WTC11 (cell line): ENCODE results near the gene STUM. TPM values are rescaled to one million over a fixed set of nuclear protein-coding genes. Genes with fewer than 3 reads are reported as not detected.

ENCODE experiments used
- ATAC-seq: fragments of 200-7000 bp; cut with Tn5 transposase; 2 replicates; pipeline ENCODE4 v1.10.0; 2021; ENCODE audit warnings: mild to moderate bottlenecking, moderate library complexity
- CTCF ChIA-PET: fragments of 300-600 bp; sonication (Branson Sonifier 250); formaldehyde crosslinking; loops from one replicate; lab custom pipeline; 2021; ENCODE audit warnings: antibody characterized with exemption; lab: Charles Lee
- POLR2A ChIA-PET: fragments of 350-600 bp; sonication (Branson Sonifier 250); formaldehyde crosslinking; loops from one replicate; lab custom pipeline; 2021; ENCODE audit warnings: antibody characterized with exemption; lab: Charles Lee
- DNase-seq: peaks from one replicate; pipeline ENCODE4 v3.0.0; 2021; ENCODE audit warnings: low spot score
- H3K27ac Mint-ChIP-seq: 2 replicates; pipeline ENCODE4 v1.8.0; 2021; ENCODE audit warnings: mixed read lengths
- H3K27me3 Mint-ChIP-seq: 2 replicates; pipeline ENCODE4 v1.8.0; 2021; ENCODE audit warnings: low read depth, mild to moderate bottlenecking, moderate library complexity, mixed read lengths
- H3K36me3 Mint-ChIP-seq: 2 replicates; pipeline ENCODE4 v1.8.0; 2021; ENCODE audit warnings: mixed read lengths
- H3K4me1 Mint-ChIP-seq: 2 replicates; pipeline ENCODE4 v1.8.0; 2022; ENCODE audit warnings: mixed read lengths
- H3K4me3 Mint-ChIP-seq: 2 replicates; pipeline ENCODE4 v1.8.0; 2021; ENCODE audit warnings: mild to moderate bottlenecking, moderate library complexity, mixed read lengths
- H3K9me3 Mint-ChIP-seq: 2 replicates; pipeline ENCODE4 v1.8.0; 2021; ENCODE audit warnings: mixed read lengths
- ATF2 ChIP-seq: sonication (generic); formaldehyde crosslinking; IDR thresholded peaks from 2 replicates; pipeline ENCODE4 v1.8.1; 2022; ENCODE audit warnings: low read depth, missing genetic modification reagents, borderline replicate concordance
- CTCF ChIP-seq: fragments of 200-600 bp; IDR thresholded peaks from 2 replicates; pipeline ENCODE4 v1.8.0; 2022; ENCODE audit warnings: antibody characterized with exemption
- E2F1 ChIP-seq: sonication (generic); formaldehyde crosslinking; IDR thresholded peaks from 2 replicates; pipeline ENCODE4 v1.8.0; 2022; ENCODE audit warnings: mild to moderate bottlenecking, missing genetic modification reagents
- ESRRA ChIP-seq: sonication (generic); formaldehyde crosslinking; IDR thresholded peaks from 2 replicates; pipeline ENCODE4 v1.8.1; 2022; ENCODE audit warnings: mild to moderate bottlenecking, missing genetic modification reagents, borderline replicate concordance
- ETV6 ChIP-seq: sonication (generic); formaldehyde crosslinking; IDR thresholded peaks from 2 replicates; pipeline ENCODE4 v1.8.1; 2022; ENCODE audit warnings: mild to moderate bottlenecking, missing genetic modification reagents
- HMGA2 ChIP-seq: fragments of 250-450 bp; sonication (Bioruptor Pico); IDR thresholded peaks from 2 replicates; pipeline ENCODE4 v1.4.0; 2021; ENCODE audit warnings: mild to moderate bottlenecking, moderate library complexity
- JAZF1 ChIP-seq: fragments of 250-450 bp; sonication (Bioruptor Pico); IDR thresholded peaks from 2 replicates; pipeline ENCODE4 v1.9.0; 2021; ENCODE audit warnings: moderate library complexity, mild to moderate bottlenecking, inconsistent platforms
- PREB ChIP-seq: sonication (generic); formaldehyde crosslinking; IDR thresholded peaks from 2 replicates; pipeline ENCODE4 v1.8.1; 2022; ENCODE audit warnings: mild to moderate bottlenecking, missing genetic modification reagents, moderate library complexity, borderline replicate concordance
- RORB ChIP-seq: fragments of 250-450 bp; sonication (Bioruptor Pico); IDR thresholded peaks from 2 replicates; pipeline ENCODE4 v1.9.0; 2021; ENCODE audit warnings: mild to moderate bottlenecking
- SMAD4 ChIP-seq: sonication (generic); formaldehyde crosslinking; IDR thresholded peaks from 2 replicates; pipeline ENCODE4 v1.8.0; 2022; ENCODE audit warnings: mild to moderate bottlenecking, missing genetic modification reagents
- ZNF232 ChIP-seq: sonication (generic); formaldehyde crosslinking; IDR thresholded peaks from 2 replicates; pipeline ENCODE4 v1.8.0; 2022; ENCODE audit warnings: mild to moderate bottlenecking, missing genetic modification reagents
- ZNF263 ChIP-seq: sonication (generic); formaldehyde crosslinking; IDR thresholded peaks from 2 replicates; pipeline ENCODE4 v1.8.1; 2022; ENCODE audit warnings: low read depth, mild to moderate bottlenecking, moderate library complexity, missing genetic modification reagents
- ZNF281 ChIP-seq: sonication (generic); formaldehyde crosslinking; IDR thresholded peaks from 2 replicates; pipeline ENCODE4 v1.8.0; 2023; ENCODE audit warnings: mild to moderate bottlenecking, missing genetic modification reagents
- total RNA-seq: library from RNA; stranded (reverse); gene quantifications from 3 replicates; pipeline ENCODE4 v1.2.3, GENCODE V29; 2021

The STUM gene
- total RNA-seq, 1 experiment from 2014 or later, result 2.5 TPM

GRCh38 chr1:226545836-226546596 is 2.5 kb upstream of the STUM start:
- CTCF ChIA-PET, result interaction anchor here (0.8 to 6.7 kb wide), 3 partner anchors 23 to 141 kb away, joined by 4 to 98 read pairs (median 27); no protein-coding TSS in a partner anchor
- TF ChIP-seq ZNF263 (CRISPR knock-in tag) (no peak), ATF2 (CRISPR knock-in tag) (no peak)
- Mint-ChIP-seq H3K9me3 (no peaks in the 10 kb centered on the region), H3K27ac (no peak overlapping the region), H3K4me1 (peaks cover 16% of the 10 kb centered on the region), H3K36me3 (no peaks in the 10 kb centered on the region), H3K27me3 (peaks cover 60% of the 10 kb centered on the region), H3K4me3 (no peak overlapping the region)
- no peak for DNase-seq
- ATAC-seq, result no peak
- POLR2A ChIA-PET, result no interaction called here

GRCh38 chr1:226546926-226547325 is 1.6 kb upstream of the STUM start:
- no peak for DNase-seq
- ChIA-PET POLR2A (no interaction called here), CTCF (interaction anchor here (0.6 to 6.7 kb wide), 27 partner anchors 10 to 940 kb away, joined by 3 to 98 read pairs (median 4); partner anchors contain the start of gene PARP1)
- no peak overlapping the region for H3K27ac Mint-ChIP-seq
- H3K9me3 Mint-ChIP-seq, result no peaks in the 10 kb centered on the region
- no peaks in the 10 kb centered on the region for H3K36me3 Mint-ChIP-seq
- no peak for ATAC-seq
- H3K4me3 Mint-ChIP-seq, result no peak overlapping the region
- H3K4me1 Mint-ChIP-seq, result peaks cover 23% of the 10 kb centered on the region
- peaks cover 68% of the 10 kb centered on the region for H3K27me3 Mint-ChIP-seq
- no peak for TF ChIP-seq CTCF
- TF ChIP-seq RORB (CRISPR knock-in tag), result no peak
- no peak for TF ChIP-seq HMGA2
- TF ChIP-seq ZNF281, result no peak
- no peak for TF ChIP-seq JAZF1 (CRISPR knock-in tag)
- TF ChIP-seq SMAD4, result no peak
- TF ChIP-seq PREB (CRISPR knock-in tag), result no peak
- TF ChIP-seq ZNF232 (CRISPR knock-in tag), result no peak

- DNase-seq (peak; percentile 86), ATAC-seq (peak; percentile 79)
- TF ChIP-seq ETV6 (CRISPR knock-in tag) (peak; percentile 58; the same call in 1 of the 2 replicates), CTCF (peak; percentile 58), ESRRA (CRISPR knock-in tag) (no peak), E2F1 (peak; percentile 58; the same call in 1 of the 2 replicates)
- H3K36me3 Mint-ChIP-seq, result no peaks in the 10 kb centered on the region
- H3K4me1 Mint-ChIP-seq, result peaks cover 23% of the 10 kb centered on the region
- H3K4me3 Mint-ChIP-seq, result peak overlapping the region; percentile 50
- peaks cover 70% of the 10 kb centered on the region for H3K27me3 Mint-ChIP-seq
- CTCF ChIA-PET, result interaction anchor here (0.5 to 6.7 kb wide), 43 partner anchors 8 to 941 kb away, joined by 3 to 98 read pairs (median 4); partner anchors contain the start of gene PARP1
- no peaks in the 10 kb centered on the region for H3K9me3 Mint-ChIP-seq
- POLR2A ChIA-PET, result interaction anchor here (0.9 to 1.1 kb wide), 3 partner anchors 22 to 139 kb away, joined by 3 to 8 read pairs (median 6); no protein-coding TSS in a partner anchor
- H3K27ac Mint-ChIP-seq, result no peak overlapping the region
These were observed 791 bp upstream of the STUM start for GRCh38 chr1:226547754-226548191.
